Bronchial epithelial cell (primary cell): ENCODE data around the gene CD247. TPM values are rescaled to one million over a fixed set of nuclear protein-coding genes. Genes with fewer than 3 reads are reported as not detected.

Source experiments
- DNase-seq: peaks from one replicate; pipeline ENCODE4 v3.0.0-alpha.2; 2010; ENCODE audit warnings: low read depth
- FAIRE-seq: peaks from 2 replicates; lab custom pipeline; 2011; peaks lifted over from hg19 to GRCh38; lab: Jason Lieb, UNC
- H3K27me3 ChIP-seq: 2 replicates; pipeline ENCODE4 v1.5.1; 2011; ENCODE audit warnings: low read length; ENCODE audit not compliant: control insufficient read depth, insufficient read depth
- H3K36me3 ChIP-seq: 2 replicates; pipeline ENCODE4 v1.5.1; 2011; ENCODE audit warnings: low read length; ENCODE audit not compliant: control insufficient read depth, insufficient read depth
- H3K4me3 ChIP-seq: 2 replicates; pipeline ENCODE4 v1.5.1; 2011; ENCODE audit warnings: mild to moderate bottlenecking, low read depth, low read length, control low read depth
- CTCF ChIP-seq: IDR thresholded peaks from 2 replicates; pipeline ENCODE4 v1.5.1; 2011; ENCODE audit warnings: mild to moderate bottlenecking, moderate library complexity, low read length, control low read depth, inconsistent platforms; ENCODE audit not compliant: insufficient read depth, severe bottlenecking
- total RNA-seq: library from RNA; depleted of rRNA; stranded (reverse); fragments of >200 nt; gene quantifications from 2 replicates; pipeline ENCODE4 v1.2.1, GENCODE V29; 2014

CD247 gene
- total RNA-seq, 1 donor from 2014 or later = not detected

DNA sequence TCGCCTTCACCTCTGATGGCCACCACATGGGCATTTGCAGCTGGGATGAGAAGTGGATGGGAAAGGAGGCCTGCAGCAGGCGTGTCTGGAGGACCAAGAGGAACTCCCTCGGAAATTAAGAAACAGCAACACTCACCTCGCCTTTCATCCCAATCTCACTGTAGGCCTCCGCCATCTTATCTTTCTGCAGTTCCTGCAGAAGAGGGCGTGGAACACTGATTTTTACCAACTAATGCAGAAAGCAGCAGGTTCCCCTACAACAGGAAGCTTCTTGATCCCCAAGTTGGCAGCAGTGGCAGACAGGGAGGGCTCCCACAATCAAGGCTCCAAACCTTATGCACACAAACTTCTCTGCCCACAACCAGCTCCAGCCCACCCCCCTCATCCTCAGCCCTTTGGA is 84.4 kb downstream of the CD247 start:
- H3K36me3 ChIP-seq = no peaks in the 10 kb centered on the region
- FAIRE-seq (no peak), DNase-seq (no peak)
- H3K27me3 ChIP-seq = peaks cover 2% of the 10 kb centered on the region
- TF ChIP-seq CTCF = no peak
- no peak overlapping the region for H3K4me3 ChIP-seq

DNA sequence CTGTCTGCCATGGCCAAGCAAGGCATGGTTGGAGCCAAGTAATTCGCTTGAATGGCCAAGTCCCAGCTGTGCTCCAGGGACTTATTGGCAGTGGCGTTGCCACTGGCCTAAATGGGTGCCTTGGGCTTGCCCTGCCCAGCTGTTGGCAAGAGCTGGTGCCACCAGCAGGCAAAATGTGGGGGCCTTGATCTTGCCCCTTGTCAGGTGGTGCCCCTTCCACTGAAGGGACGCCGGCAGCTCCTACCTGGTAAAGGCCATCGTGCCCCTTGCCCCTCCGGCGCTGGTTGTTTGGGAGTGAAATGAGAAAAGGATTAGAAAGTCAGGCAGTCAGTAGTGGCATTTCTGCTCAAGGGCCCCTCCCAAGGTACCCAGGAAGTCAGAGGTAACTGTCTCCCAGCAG is 85.5 kb downstream of the CD247 start:
- no peak for FAIRE-seq
- H3K4me3 ChIP-seq = no peak overlapping the region
- no peak for TF ChIP-seq CTCF
- DNase-seq = no peak
- H3K36me3 ChIP-seq = no peaks in the 10 kb centered on the region
- no peaks in the 10 kb centered on the region for H3K27me3 ChIP-seq

- no peak for TF ChIP-seq CTCF
- no peak for DNase-seq
- no peak for FAIRE-seq
- Histone ChIP-seq H3K4me3 (no peak overlapping the region), H3K36me3 (no peaks in the 10 kb centered on the region), H3K27me3 (no peaks in the 10 kb centered on the region)
Observed at GRCh38 chr1:167431909-167432650, 86.2 kb downstream of the CD247 start.

DNA sequence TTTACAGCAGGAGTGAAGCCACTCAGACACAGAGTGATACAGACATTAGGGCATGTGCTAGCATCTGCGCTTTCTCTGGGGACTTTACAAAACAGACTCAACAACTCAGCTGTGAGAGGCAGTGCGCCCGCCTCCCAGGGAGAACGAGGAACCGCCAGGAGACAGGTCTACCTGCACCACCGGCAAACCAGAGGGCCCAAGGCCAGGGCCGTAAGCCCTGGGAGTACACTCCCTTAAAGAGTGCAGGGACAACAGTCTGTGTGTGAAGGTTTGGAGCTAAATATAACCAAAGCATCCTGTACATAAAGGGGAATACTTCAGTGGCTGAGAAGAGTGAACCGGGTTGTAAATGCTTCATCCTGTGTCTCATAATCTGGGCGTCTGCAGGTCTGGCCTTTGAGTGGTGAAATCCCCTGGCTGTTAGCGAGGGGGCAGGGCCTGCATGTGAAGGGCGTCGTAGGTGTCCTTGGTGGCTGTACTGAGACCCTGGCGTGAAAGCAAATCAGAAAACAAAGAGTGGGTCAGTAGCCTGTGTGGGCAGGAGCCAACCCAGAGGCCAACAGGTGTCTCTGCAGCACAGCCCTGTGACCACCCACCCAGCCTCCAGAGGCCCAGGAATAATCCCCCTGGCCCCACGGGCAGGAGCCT is 86.9 kb downstream of the CD247 start:
- Histone ChIP-seq H3K36me3 (no peaks in the 10 kb centered on the region), H3K4me3 (no peak overlapping the region), H3K27me3 (no peaks in the 10 kb centered on the region)
- no peak for FAIRE-seq
- TF ChIP-seq CTCF = no peak
- DNase-seq = no peak

DNA sequence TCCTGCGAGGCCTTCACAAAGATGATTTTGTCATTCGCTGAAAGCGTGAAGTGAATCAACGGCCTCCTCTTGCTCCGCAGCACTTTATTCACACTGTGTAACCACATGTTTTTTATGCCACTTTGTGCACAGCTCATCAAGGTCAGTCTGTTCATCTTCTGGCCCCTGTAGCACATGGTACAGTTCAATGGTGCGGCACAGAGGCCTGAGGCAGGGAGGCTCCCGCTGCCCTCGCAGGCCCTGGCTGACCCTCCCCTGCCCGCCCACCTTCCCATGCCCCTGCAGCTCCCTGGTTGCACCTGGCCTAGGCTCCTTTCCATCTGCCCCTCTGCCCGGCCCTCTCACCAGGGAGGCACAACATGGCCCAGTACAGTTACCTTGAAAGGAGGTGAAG is 87.5 kb downstream of the CD247 start:
- no peak overlapping the region for H3K4me3 ChIP-seq
- H3K36me3 ChIP-seq = no peaks in the 10 kb centered on the region
- DNase-seq = no peak
- TF ChIP-seq CTCF = no peak
- no peak for FAIRE-seq
- no peaks in the 10 kb centered on the region for H3K27me3 ChIP-seq
